Measurements from ENCODE around the gene SLIT1.

- no peak for TF ChIP-seq CTCF (IDR thresholded peaks at IDR 0.05 in 4 of 5, conservative IDR thresholded peaks at IDR 0.05 in 1 of 5)
- TF ChIP-seq POLR2A (IDR thresholded peaks at IDR 0.05): no peak
Measured at GRCh38 chr10:97002670-97003069, 183.1 kb downstream of the SLIT1 start.
